Sigmoid colon (tissue), 3 donors: ENCODE results near the gene CEND1.

Source experiments
- POLR2A ChIP-seq, 2 donors: fragments of 450-650 bp; IDR thresholded peaks; one replicate each; pipeline ENCODE4 v1.6.1; 2016; ENCODE audit warnings: antibody characterized with exemption in 2 of 2, mild to moderate bottlenecking in 2 of 2, moderate library complexity in 2 of 2
- TF ChIP-seq, protein P1 (sequence below), 4 experiments: fragments of 450-650 bp in 3 of 4; fragments of 200-600 bp in 1 of 4; IDR thresholded peaks; one replicate each; pipeline ENCODE4 v1.5.1; 2016 to 2019; ENCODE audit warnings: antibody characterized with exemption in 4 of 4, mild to moderate bottlenecking in 3 of 4, moderate library complexity in 2 of 4

DNA sequence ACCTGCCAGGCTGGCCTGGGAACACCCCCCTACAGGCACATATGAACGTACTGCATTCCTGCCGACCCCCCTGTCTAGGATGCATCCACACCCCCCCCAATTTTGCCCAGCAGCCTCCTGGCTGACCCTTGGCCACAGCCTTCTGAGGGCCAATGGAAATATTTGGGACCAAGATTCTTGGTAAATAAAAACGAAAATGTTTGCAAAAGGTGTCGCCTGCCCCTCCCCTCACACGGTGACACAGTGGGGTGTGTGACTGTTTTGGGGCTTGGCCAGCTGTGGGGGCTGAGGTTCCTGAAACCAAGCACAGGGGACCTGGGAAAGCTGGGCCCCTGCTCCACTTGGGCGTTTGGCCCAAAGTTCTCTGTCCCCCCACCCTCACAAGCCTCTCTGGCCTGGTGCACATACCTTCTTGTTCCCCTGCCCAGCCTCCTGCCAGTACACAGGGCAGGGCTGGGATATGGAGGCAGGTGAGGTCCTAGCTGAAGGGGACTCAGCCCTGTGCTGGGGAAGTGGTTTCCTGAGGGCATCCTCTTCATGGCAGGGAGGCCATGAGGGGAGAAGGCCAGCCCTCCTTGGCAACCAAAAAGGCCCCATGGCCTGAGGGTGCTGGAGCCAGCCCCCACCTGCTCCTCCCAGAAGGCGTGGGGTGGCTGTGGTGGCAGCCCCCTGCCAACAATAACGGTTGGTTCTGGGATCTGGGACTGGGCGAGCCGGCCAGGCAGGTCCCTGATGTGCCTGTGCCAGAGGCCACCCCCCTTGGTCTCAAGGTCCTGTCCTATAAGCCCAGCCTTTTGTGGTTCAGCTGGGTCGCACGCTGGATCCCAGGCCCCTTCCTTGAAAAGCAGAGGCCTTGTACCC is 35.7 kb upstream of the CEND1 start:
- TF ChIP-seq, protein P1, sequence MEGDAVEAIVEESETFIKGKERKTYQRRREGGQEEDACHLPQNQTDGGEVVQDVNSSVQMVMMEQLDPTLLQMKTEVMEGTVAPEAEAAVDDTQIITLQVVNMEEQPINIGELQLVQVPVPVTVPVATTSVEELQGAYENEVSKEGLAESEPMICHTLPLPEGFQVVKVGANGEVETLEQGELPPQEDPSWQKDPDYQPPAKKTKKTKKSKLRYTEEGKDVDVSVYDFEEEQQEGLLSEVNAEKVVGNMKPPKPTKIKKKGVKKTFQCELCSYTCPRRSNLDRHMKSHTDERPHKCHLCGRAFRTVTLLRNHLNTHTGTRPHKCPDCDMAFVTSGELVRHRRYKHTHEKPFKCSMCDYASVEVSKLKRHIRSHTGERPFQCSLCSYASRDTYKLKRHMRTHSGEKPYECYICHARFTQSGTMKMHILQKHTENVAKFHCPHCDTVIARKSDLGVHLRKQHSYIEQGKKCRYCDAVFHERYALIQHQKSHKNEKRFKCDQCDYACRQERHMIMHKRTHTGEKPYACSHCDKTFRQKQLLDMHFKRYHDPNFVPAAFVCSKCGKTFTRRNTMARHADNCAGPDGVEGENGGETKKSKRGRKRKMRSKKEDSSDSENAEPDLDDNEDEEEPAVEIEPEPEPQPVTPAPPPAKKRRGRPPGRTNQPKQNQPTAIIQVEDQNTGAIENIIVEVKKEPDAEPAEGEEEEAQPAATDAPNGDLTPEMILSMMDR (IDR thresholded peaks at IDR 0.05), result no peak
- TF ChIP-seq POLR2A (IDR thresholded peaks at IDR 0.05), result no peak
